NCI-H526 (cell line): ENCODE data around the gene ABCB4.

Experiments used
- DNase-seq, 2 experiments: peaks; one replicate each; lab custom pipeline; 2025; lab: John Stamatoyannopoulos, UW

ABCB4 gene

GRCh38 chr7:87424075-87424474 is 51.4 kb downstream of the ABCB4 start:
- DNase-seq: no peak

GRCh38 chr7:87420173-87420572 is 55.3 kb downstream of the ABCB4 start:
- no peak for DNase-seq

DNA sequence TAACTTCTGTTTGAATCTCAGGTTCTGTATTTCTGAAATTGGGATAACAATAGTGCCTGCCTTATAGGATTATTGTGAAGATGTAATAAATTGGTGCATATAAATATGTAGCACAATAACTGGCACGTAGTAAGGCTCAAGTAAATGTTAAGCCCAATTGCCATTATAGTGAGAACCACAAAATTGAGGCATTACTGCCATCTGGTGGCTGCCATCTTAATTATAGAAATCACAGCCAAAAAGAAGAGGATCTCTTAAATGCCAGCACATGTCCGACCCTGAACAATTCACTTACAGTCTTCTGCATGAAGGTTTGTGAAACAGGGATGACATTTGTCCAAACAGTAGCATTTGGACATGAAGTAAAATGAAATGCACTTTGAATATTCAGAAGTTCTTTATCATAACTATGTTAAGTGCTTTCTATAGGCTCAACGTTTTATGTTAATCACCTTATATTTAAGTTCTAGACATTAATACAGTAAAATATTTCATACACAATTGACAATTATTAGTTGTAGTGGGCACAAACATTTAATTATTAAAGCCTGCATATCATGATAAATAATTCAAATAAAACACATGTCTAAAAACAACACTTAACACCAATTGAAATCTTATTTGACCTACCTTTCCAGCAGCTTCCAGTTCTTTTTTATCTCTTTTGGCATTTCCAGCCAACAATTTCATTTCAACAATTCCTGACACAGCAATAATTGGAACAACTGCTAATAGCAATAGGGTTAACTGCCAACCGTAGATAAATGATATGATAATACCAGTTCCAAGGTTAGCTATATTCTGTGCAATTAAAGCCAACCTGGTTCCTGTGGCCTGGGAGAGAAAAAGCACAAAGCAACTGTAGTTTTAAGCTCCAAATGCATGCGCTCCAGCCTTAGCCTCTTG is 58.5 kb downstream of the ABCB4 start:
- peak; percentile 52 to 80 for DNase-seq

GRCh38 chr7:87414794-87415188 is 60.7 kb downstream of the ABCB4 start:
- DNase-seq: no peak

- DNase-seq: no peak
These were observed 61.3 kb downstream of the ABCB4 start for GRCh38 chr7:87413951-87414793.

- DNase-seq: no peak
These were observed 62.5 kb downstream of the ABCB4 start for GRCh38 chr7:87413029-87413428.

- no peak for DNase-seq
These were observed 64.3 kb downstream of the ABCB4 start for GRCh38 chr7:87411186-87411585.

GRCh38 chr7:87404674-87405073 is 70.8 kb downstream of the ABCB4 start:
- no peak for DNase-seq

DNA sequence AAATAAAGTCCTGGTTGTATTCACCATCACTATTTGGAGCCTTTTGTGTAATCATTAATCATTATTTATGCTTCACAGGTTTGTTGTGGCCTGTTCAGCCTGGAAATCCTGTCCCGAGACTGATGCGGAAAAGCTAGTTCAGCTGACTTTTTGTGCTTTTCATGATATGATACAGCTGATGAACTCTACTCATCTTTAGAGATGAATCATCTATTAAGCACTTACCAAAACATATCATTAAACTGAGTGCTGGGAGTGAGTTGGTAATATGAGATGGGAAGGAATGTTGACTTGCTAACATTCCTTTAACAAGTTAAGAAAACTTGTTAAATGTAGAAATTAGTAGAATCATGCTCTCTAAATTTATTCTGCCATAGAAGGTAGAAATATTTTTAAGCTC is 77.0 kb downstream of the ABCB4 start:
- no peak for DNase-seq

GRCh38 chr7:87395442-87396020 is 79.9 kb downstream of the ABCB4 start:
- no peak for DNase-seq

DNA sequence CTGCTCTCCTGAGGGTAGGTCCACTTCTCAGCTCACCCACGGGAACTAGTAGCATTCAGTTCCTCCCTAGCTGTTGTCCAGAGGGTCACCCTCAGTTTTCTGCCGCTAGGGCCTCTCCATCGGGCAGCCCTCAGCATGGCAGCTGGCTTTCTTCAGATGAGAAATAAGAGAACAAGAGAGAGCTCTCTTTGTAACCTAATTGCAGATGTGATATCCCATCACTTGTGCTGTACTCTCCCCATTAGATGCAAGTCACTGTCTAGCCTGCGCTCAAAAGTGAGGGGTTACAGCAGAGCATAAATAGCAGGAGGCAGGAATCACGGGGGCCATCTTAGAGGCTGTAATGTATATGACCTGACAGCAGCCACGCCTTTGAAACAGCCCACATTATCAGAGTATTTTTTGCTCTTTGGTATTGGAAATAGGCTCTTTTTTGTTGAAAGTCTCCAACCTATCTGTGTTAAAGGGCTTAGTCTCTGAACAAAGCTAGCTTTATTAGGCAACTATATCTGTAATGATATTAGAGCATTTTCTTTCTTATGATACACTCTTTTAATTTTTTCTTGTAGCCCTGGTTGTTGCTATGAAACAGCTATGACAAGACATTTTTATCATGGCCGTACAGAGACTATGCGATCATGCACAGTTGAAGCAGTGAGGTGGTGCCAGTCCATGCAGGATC is 84.3 kb downstream of the ABCB4 start:
- no peak for DNase-seq

GRCh38 chr7:87380905-87381304 is 94.6 kb downstream of the ABCB4 start:
- DNase-seq: no peak

- DNase-seq: peak in 1 of 2 experiments; percentile 10
These were observed 99.6 kb downstream of the ABCB4 start for GRCh38 chr7:87375662-87376435.

DNA sequence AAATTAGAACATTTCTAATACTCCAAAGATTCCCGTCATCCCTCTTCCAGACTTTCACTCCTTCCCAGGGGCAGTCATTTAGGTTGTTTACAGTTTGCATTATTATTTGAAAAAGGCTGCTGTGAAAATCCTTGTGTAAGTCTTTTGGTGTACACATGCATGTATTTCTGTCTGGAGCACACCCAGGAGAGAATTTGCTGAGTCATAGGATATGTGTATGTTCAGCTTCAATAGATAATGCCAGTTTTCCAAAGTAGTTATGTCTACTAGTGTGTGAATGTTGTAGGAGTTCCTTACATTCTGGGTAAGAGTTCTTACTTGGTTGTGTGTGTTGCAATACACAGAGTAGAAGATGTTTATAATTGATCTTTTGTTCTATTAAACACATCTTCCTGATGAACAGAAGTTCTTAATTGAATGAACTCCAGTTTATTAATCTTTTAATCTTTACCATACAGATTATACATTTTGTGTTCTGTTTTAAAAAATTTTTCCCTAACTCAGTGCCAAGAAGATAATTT is 104.8 kb downstream of the ABCB4 start:
- no peak for DNase-seq

GRCh38 chr7:87369216-87369615 is 106.3 kb downstream of the ABCB4 start:
- no peak for DNase-seq

DNA sequence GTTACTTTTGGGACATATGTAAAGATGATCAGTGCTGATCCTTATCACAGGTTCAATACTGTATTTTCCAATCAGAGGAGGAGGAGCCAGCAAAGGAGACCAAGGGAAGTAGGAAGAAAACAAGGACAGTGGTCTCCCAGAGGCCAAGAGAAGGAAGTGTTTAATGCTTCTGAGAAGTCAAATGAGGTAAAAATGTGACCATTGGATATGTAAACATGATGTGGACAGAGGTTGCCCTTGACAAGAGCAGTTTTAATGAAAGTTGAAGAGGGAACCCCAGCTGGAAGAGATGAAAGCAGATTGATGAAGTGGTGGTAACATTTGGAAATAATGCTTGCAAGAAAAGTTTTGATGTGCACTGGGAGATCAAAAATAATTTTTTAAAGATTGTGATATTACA is 111.2 kb downstream of the ABCB4 start:
- no peak for DNase-seq

GRCh38 chr7:87363342-87363741 is 112.1 kb downstream of the ABCB4 start:
- no peak for DNase-seq

DNA sequence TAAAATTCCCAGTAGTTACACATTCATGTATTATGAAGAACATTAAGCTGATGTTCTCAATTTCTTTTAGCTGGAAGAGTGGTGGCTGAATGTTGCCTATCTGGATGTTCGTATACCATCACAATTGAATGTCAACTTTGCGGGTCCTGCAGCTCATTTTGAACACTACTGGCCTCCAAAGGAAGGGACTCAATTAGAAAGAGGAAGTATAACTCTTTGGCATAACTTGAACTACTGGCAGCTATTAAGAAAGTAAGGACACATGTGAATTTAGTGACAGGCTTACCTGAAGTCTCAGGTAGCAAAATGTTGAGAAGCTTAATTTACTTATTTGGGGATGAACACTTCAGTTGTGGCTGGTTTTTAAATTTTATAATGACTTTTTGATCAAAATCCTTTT is 114.2 kb downstream of the ABCB4 start:
- no peak for DNase-seq

DNA sequence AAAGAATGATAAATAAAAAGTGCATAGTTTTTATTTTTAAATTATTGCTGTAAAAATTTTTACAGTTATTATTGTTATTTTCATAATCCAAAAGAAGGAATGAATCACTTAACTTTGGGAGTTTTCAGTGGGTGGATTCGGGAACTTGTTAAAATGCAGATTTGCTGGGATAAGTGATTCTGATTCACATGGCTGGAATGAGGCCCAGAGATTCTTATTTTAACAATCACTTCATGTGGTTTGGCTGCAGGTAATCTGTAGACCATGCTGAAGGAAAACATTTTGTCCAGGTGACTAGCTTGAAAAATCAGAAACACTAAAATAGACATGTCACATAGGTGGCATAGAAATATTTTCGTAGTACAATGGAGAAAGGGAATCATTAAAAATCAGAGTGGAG is 116.1 kb downstream of the ABCB4 start:
- no peak for DNase-seq

GRCh38 chr7:87356448-87356847 is 119.0 kb downstream of the ABCB4 start:
- DNase-seq: no peak

DNA sequence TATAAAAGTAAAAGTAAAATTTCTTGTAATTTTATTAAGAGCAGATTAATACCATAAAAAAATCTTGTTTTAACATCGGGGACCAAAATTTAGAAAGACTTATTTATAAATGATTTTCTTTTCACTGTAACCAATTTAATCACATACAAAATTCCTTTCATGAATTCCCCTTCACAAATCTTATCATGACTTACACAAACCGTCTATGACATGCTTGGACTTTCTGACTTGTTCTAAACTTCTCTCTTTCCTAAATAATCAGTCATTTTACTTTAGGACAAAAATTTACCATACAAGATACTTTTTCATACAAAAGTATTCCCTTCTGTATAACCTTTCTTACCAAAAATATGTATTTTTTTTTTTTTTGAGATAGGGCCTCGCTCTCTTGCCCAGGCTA is 120.7 kb downstream of the ABCB4 start:
- peak in 1 of 2 experiments; percentile 7 for DNase-seq
